ENCODE data around the gene SOAT2.

- TF ChIP-seq EZH2phosphoT487 (IDR thresholded peaks at IDR 0.05; ENCODE audit: insufficient read depth, low read depth) (no peak), EZH2 (IDR thresholded peaks at IDR 0.05; ENCODE audit: insufficient read depth, poor library complexity, severe bottlenecking) (no peak)
These were observed 33.5 kb upstream of the SOAT2 start for GRCh38 chr12:53069621-53070410.

Measured in GM23248 (cell line).